NCI-H82 (cell line): ENCODE measurements around the gene TPP2.

Source experiments
- DNase-seq: peaks from one replicate; lab custom pipeline; 2025; lab: John Stamatoyannopoulos, UW

The TPP2 gene

GRCh38 chr13:102597029-102597961, 509 bp downstream of the TPP2 start:
- peak; percentile 45 for DNase-seq

DNA sequence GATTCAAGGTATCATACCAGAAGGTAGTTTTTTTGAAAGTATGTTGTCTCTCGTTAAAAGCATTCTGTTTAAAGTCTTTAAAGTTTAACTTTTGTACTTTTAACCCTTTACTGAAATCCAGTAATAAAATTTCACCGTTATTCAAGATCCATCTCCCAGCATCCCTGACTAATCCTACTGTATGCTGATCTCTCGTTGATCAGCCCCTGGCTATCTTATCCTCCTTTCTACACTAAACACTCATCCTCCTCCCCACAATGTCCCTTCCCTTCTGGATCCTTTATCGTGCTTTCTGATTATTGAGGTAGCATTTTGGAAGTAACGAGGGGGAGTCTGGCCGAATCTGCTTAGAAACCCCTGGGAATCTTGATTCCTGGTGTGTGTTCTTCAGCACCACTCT, 1.3 kb downstream of the TPP2 start:
- DNase-seq = peak; percentile 65

DNA sequence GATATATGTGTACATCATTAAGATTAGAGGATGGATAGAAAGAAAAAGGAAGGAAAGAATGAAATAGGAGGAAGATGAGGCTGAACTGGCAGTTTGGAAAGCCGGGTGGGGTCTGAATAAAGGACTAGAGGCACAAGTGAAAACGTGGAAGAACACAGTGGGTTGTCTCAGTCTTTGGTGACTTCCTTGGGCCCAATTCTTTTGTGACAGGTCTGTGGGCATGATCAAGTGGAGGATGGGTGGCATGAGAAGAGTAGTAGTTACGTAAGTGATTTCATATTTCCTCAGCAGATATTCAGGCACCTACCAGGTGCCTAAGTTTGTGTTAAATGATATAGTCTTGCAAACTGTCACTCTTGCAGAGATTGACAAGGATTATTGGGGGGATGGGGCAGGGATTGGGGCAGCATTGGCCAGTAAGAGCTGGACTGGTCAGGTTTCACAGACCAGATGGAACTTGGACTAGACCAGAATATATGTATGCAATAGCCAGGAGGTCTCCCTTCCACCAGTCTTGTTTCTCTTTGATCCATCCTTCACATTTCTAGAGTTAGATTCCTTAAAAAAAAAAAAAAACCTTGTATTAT, 2.7 kb downstream of the TPP2 start:
- DNase-seq = peak; percentile 51

DNA sequence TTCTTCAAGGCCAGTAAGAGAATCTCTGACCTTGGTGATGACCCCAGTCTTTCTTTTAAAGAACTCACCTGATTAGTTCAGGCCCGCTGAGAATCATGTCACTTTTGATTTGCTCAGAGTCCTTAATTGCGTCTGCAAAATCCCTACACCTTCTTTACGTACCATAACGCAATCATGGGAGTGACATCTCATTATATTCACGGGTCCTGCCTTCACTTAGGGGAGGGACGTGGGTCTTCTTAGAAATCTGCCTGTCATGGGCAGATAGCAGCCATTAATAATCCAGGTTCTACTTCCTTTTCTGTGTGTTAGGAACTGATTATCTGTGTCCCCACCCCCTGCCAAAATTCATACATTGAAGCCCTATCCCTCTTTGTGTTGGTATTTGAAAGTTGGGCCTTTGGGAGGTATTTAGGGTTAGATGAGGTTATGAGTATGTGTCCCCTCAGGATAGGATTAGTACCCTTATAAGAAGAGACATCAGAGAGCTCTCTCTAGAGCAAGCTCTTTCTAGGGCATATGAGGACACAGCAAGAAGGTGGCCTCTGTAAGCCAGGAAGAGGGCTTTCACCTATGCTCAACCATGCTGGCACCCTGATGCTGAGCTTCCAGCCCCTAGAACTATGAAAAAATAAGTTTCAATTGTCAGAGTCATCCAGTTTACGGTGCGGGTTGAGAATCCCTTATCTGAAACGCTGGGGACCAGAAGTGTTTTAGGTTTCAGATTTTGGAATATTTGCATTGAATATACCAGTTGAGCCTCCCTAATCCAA, 9.9 kb downstream of the TPP2 start:
- peak; percentile 32 for DNase-seq

GRCh38 chr13:102608974-102609373, 12.2 kb downstream of the TPP2 start:
- DNase-seq = no peak

DNA sequence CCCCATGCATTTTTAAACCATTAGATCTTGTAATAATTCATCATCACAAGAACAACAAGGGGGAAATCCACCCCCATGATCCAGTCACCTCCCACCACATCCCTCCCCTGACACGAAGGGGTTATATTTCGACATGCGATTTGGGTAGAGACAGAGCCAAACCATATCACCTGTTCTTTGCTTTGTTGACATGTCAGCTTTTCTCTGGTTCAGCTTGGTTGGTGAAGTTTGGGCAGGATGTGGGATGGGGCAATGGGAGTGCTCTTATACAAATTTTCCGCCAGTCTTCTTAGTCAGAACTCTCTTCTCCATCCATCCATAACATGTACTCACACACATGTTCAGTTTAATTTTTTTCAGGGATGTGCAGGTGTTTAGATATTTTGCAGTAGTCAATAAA, 12.9 kb downstream of the TPP2 start:
- DNase-seq = no peak

- no peak for DNase-seq
Observed at GRCh38 chr13:102610296-102610895, 13.6 kb downstream of the TPP2 start.

DNA sequence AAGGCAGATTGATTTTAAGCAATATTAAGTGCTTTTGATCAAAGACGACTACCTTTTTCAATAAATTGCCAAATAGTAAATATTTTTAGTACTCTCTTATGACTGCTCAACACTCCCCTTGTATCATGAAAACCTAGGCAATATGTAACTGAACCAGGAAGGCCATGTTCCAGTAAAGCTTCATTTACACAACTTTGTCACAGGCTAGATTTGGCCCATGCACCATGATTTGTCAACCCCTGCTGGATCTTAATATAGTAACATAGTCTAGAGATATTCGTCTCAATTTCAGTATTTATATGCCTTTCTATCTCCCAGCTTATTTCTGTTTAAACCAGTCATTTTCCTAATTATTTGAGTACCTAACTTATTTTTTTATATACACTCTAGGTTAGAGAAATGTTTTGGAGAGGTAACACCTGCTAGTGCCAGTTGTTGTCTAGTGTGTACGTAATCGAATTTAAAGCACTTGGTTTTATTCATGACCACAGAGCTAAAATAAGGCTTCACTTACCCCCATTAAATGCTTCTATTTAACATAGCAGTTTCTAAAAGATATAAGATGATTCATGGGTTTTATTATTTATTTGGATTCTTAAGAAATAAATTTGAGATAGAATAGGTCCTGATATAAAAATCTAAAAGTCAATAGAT, 21.0 kb downstream of the TPP2 start:
- DNase-seq = no peak

DNA sequence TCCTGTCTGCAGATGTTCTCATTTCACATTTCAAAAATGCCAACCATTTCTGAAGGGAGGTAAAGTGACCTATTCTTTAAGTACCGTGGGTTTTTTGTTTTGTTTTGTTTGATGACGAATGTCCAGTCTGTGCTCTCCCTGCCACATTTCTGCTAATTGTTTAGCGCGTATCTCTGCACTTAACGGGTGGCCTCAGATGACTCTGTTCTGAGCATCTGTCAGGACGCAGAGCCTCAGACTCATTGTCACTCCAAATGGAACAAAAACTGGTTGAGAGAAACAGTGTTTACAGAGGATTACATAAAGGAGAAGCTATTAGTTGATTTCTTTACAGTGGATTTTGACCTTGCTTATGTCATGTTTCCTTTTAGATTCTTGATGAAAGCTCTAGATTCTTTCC, 23.7 kb downstream of the TPP2 start:
- peak; percentile 82 for DNase-seq

GRCh38 chr13:102626928-102627327, 30.1 kb downstream of the TPP2 start:
- DNase-seq = no peak

GRCh38 chr13:102628559-102628958, 31.8 kb downstream of the TPP2 start:
- DNase-seq = no peak

DNA sequence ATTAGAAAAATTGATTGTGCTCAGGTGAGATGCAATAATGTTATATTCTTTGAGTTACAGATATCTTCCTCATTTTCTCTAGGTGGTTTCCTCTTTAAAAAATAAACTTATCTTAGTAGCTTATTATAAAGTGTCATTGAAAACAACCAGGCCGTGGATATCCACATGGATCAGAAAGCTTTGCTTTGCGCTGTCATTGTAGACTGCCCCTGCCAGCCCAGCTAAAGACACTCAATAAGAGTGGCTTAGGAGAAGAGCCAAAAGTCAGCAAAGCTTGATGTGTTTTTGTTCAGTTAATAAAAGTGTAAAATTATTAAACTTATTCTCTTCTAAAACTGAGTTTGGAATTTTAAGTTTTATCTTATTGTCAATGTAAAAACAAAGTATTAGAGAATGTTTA, 34.4 kb downstream of the TPP2 start:
- no peak for DNase-seq

- DNase-seq = no peak
Observed at GRCh38 chr13:102638741-102639140, 42.0 kb downstream of the TPP2 start.

DNA sequence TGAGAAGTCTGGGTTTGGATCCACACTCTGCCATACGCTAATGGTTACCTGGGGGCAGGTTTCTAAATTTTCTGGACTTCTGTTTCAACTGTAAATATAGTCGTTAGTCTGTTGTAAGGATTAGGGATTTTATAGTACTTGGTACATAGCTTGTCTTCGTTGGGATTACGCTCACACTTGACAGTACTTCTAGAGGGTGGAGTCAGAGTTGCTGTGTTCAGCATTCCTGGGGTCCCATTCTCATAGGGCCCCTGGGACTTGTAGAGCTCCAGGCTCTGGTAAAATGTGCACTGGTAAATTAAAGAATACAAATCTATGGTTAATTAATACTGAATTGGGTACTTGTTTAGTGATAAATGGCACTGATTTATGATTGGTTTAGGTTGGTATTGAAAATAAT, 45.2 kb downstream of the TPP2 start:
- no peak for DNase-seq

DNA sequence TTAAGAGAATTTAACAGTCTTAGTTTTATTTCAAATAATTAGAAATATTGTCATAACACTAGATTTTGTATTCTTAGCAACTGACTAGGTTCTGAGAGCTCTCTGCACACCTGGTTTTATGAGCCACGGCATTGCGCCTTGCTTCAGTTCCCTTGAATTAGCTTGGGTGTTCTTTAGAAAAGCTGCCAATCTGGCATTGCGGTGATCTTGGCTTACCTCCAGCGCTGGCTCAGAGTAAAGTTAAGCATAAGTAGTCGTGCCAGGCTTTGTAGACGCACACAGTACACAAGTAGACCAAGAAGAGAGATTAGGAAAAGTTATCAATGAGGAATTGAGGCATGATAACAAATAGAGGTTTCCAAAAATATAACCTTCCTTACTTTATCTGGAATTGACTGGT, 45.7 kb downstream of the TPP2 start:
- DNase-seq = peak; percentile 17

GRCh38 chr13:102643656-102644055, 46.9 kb downstream of the TPP2 start:
- no peak for DNase-seq

DNA sequence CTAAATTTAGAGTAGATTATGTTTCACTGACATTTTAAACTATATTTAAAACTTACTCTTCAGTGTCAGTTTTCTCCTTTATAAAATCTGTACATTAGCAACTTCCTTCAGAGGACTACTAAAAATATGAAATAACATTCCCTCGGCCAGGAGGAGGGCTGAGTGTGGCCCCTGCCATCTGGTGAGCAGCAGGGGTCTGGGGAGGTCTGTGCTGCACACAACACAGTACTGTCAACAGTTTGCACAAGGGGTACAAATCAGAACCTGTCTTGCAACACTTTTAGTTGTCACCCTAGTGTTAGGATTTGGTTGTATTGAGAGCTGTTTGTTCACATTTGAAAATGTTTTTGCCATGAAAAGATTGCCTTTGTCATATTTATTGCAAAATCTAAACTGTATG, 48.9 kb downstream of the TPP2 start:
- DNase-seq = no peak

- no peak for DNase-seq
Observed at GRCh38 chr13:102648046-102648445, 51.3 kb downstream of the TPP2 start.

DNA sequence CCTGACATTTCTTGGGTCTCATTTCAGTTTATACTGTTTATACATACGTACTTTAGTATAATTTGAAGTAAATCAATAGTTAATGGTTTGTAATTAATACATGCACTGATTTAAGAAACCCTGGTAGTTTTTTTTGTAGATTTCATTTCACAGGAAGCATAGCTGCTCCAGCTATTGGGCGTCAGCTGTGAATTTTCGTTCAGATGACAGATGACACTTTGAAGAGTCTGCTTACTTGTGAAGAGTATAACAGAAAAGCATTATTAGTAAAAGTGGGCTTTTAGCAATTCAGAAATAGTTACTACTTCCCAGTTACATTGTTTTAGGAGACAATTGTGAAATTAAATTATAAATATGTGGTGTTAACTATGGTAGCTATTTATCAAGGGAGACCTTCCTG, 53.7 kb downstream of the TPP2 start:
- no peak for DNase-seq

GRCh38 chr13:102651392-102651791, 54.6 kb downstream of the TPP2 start:
- no peak for DNase-seq

GRCh38 chr13:102651892-102652291, 55.1 kb downstream of the TPP2 start:
- DNase-seq = no peak

DNA sequence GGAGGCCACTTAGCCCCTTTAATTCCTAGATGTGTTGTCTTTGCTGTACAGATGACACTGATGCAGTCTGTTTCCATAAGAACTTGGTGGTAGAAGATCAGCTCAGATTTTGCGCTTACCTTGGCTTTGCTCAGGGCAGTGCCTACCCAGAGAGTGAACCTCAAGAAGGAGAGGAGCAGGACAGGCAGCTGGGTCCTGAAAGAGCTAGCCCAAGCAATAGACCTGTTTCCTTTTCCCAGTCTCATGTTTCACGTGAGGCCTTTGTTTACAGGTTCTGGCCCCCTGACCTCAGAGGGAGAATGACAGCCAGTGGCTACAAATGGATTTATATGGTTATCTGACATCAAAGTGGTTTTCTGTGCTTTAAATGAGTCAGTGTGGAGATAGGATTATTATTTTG, 58.0 kb downstream of the TPP2 start:
- no peak for DNase-seq
